Measurements from ENCODE around the gene MAU2.

Gene MAU2

DNA sequence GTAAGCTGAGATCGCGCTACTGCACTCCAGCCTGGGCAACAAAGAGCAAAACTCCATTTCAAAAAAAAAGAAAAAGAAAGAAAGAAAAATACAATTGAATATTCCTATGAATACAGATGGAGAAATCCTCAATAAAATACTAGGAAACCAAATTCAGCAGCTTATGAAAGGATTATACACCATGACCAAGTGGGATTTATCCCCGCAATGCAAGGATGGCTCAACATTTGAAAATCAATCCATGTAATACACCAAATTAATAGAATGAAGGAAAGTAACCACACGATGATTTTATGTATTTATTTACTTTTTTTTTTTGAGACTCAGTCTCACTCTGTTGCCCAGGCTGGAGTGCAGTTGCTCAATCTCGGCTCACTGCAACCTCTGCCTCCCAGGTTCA lies 28.0 kb upstream of the MAU2 start:
- no peak overlapping the region for H3K4me3 ChIP-seq (ENCODE audit: low read depth, low read length)
- no peak for TF ChIP-seq CTCF (IDR thresholded peaks at IDR 0.05; ENCODE audit: insufficient read depth, low read length, missing control alignments)
- no peak for DNase-seq (ENCODE audit: low read depth, low spot score)
- ChIA-PET CTCF (no interaction called here), POLR2A (no interaction called here)

DNA sequence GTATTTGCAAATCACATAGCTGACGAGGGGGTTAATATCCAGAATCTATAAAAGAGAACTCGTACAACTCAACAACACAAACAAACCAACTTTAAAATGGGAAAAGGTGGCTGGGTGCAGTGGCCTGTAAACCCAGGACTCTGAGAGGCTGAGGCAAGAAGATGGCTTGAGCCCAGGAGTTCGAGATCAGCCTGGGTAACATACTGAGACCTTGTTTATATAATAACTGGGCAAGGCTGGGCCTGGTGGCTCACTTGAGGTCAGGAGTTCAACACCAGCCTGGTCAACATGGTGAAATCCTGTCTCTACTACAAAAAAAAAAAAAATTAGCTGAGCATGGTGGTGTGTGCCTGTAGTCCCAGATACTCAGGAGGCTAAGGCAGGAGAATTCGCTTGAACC lies 25.7 kb upstream of the MAU2 start:
- POLR2A ChIA-PET, result no interaction called here
- DNase-seq (ENCODE audit: low read depth, low spot score), result no peak

DNA sequence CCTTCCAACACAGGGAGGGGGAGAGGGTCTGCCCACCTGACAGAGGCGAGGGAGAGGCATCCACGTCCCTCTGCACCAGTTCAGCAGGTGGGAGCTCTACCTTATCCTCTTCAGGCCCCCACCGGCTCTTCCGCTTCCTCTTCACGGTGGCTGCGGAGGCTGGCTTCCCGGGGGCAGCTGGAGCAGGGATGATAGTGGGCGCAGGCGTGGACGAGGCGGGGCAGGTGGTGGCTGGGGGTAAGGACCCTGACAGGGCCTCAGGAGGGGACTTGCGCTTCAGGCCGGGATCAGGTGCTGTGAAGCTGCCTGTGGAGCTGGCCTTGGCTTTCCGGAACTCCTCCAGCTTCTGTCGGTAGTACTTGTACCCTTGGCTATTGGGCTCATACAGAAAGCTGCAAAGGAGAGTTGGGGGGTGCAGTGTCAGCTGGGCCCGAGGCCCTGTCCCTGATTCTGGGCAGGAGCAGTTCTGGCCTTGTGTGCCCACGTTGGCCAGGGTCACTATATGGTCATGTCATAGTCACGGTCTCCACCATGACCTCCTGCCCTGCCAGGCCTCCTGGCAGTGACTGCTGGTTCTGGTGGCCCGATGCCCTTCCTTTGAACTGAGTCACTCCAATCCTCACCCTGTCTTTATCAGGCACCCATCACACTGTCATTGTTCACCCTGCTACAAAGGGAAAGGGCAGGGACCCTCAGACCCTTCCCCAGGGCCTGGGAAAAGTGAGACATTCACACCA lies 23.5 kb upstream of the MAU2 start:
- POLR2A ChIA-PET, result no interaction called here
- CTCF ChIA-PET, result no interaction called here
- TF ChIP-seq CTCF (IDR thresholded peaks at IDR 0.05; ENCODE audit: insufficient read depth, low read length, missing control alignments), result no peak
- no peak for DNase-seq (ENCODE audit: low read depth, low spot score)
- H3K4me3 ChIP-seq (ENCODE audit: low read depth, low read length), result no peak overlapping the region

More for the DNA sequence above, 25.7 kb upstream of the MAU2 start:
- no peak overlapping the region for H3K4me3 ChIP-seq (ENCODE audit: low read depth, low read length)
- no peak for TF ChIP-seq CTCF (IDR thresholded peaks at IDR 0.05; ENCODE audit: insufficient read depth, low read length, missing control alignments)
- CTCF ChIA-PET, result no interaction called here

DNA sequence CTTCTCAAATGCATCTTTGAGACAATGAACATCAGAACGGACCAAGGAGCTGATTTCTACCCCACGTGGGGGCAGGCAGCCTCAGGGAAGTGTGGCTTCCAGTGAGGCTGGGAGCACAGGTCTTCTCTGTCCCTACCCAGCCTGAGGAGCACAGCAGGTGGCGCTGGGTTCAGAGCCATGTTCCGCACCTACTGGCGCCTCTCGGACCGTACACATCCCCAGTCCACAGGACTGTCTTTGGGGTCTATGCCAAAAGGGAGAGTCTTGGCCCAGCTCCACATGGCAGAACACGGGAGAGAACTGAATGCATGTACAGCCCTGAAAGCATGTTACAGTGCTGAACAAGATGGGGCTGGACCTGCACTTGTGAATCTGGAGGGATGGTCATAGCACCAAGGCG lies 22.9 kb upstream of the MAU2 start:
- POLR2A ChIA-PET, result no interaction called here

GRCh38 chr19:19300613-19301012 lies 20.0 kb upstream of the MAU2 start:
- H3K4me3 ChIP-seq (ENCODE audit: low read depth, low read length), result no peak overlapping the region
- ChIA-PET POLR2A (no interaction called here), CTCF (no interaction called here)
- no peak for TF ChIP-seq CTCF (IDR thresholded peaks at IDR 0.05; ENCODE audit: insufficient read depth, low read length, missing control alignments)
- no peak for DNase-seq (ENCODE audit: low read depth, low spot score)

More for the DNA sequence above, 22.9 kb upstream of the MAU2 start:
- no peak overlapping the region for H3K4me3 ChIP-seq (ENCODE audit: low read depth, low read length)
- DNase-seq (ENCODE audit: low read depth, low spot score), result no peak
- no peak for TF ChIP-seq CTCF (IDR thresholded peaks at IDR 0.05; ENCODE audit: insufficient read depth, low read length, missing control alignments)
- CTCF ChIA-PET, result no interaction called here

GRCh38 chr19:19303411-19303810 lies 17.2 kb upstream of the MAU2 start:
- no peak overlapping the region for H3K4me3 ChIP-seq (ENCODE audit: low read depth, low read length)
- DNase-seq (ENCODE audit: low read depth, low spot score), result no peak
- POLR2A ChIA-PET, result no interaction called here
- CTCF ChIA-PET, result no interaction called here
- no peak for TF ChIP-seq CTCF (IDR thresholded peaks at IDR 0.05; ENCODE audit: insufficient read depth, low read length, missing control alignments)

Measured in AG04449 (cell line).